GM23338 (cell line): ENCODE results near the gene SLC51B. TPM values are rescaled to one million over a fixed set of nuclear protein-coding genes. Genes with fewer than 3 reads are reported as not detected.

Source experiments
- ATAC-seq: fragments of 200-7000 bp; cut with Tn5 transposase; 3 replicates; pipeline ENCODE4 v1.9.1; 2020
- DNase-seq: peaks from one replicate; pipeline ENCODE4 v3.0.0-alpha.2; 2015; ENCODE audit warnings: low spot score
- H2AFZ ChIP-seq: fragments of 200-600 bp; sonication (generic); 2 replicates; pipeline ENCODE4 v1.8.0; 2016; ENCODE audit warnings: antibody characterized with exemption, mild to moderate bottlenecking, moderate library complexity
- H3F3A ChIP-seq: fragments of 200-600 bp; sonication (generic); replicated peaks from 2 replicates; pipeline ENCODE4 v1.8.0; 2017; ENCODE audit warnings: antibody characterized with exemption, mixed run types, low read depth
- H3K27ac ChIP-seq: fragments of 200-600 bp; sonication (generic); 2 replicates; pipeline ENCODE4 v1.6.1; 2016; ENCODE audit warnings: low read depth
- H3K27me3 ChIP-seq: fragments of 200-600 bp; sonication (generic); 2 replicates; pipeline ENCODE4 v1.8.0; 2016; ENCODE audit warnings: mild to moderate bottlenecking, mixed run types, moderate library complexity; ENCODE audit not compliant: insufficient read depth
- H3K36me3 ChIP-seq: fragments of 200-600 bp; sonication (generic); 2 replicates; pipeline ENCODE4 v1.8.0; 2016; ENCODE audit warnings: mild to moderate bottlenecking; ENCODE audit not compliant: insufficient read depth
- H3K4me1 ChIP-seq: fragments of 200-600 bp; sonication (generic); 2 replicates; pipeline ENCODE4 v1.8.0; 2016; ENCODE audit warnings: mild to moderate bottlenecking, moderate library complexity; ENCODE audit not compliant: insufficient read depth
- H3K4me2 ChIP-seq: fragments of 200-600 bp; sonication (generic); 2 replicates; pipeline ENCODE4 v1.7.1; 2017; ENCODE audit warnings: mixed run types
- H3K4me3 ChIP-seq: fragments of 200-600 bp; sonication (generic); 2 replicates; pipeline ENCODE4 v1.6.1; 2016; ENCODE audit warnings: mixed run types
- H3K79me2 ChIP-seq: fragments of 200-600 bp; sonication (generic); replicated peaks from 2 replicates; pipeline ENCODE4 v1.8.0; 2017; ENCODE audit warnings: mild to moderate bottlenecking; ENCODE audit not compliant: insufficient read depth
- H3K9me2 ChIP-seq: fragments of 200-600 bp; sonication (generic); 2 replicates; pipeline ENCODE4 v1.8.0; 2017; ENCODE audit not compliant: insufficient read depth
- H4K20me1 ChIP-seq: fragments of 200-600 bp; sonication (generic); replicated peaks from 2 replicates; pipeline ENCODE4 v1.8.0; 2017; ENCODE audit warnings: mild to moderate bottlenecking; ENCODE audit not compliant: insufficient read depth
- H3K27ac Mint-ChIP-seq: 2 replicates; pipeline ENCODE4 v1.8.0; 2020; ENCODE audit warnings: inconsistent platforms, mild to moderate bottlenecking, moderate library complexity, mixed read lengths
- H3K27me3 Mint-ChIP-seq: 3 replicates; pipeline ENCODE4 v1.8.0; 2022; ENCODE audit warnings: low read depth, mild to moderate bottlenecking, moderate library complexity, mixed read lengths, inconsistent platforms; ENCODE audit not compliant: insufficient read depth, poor library complexity
- H3K36me3 Mint-ChIP-seq: 3 replicates; pipeline ENCODE4 v1.8.0; 2021; ENCODE audit warnings: low read depth, mild to moderate bottlenecking, inconsistent platforms, moderate library complexity, mixed read lengths
- H3K4me1 Mint-ChIP-seq: 3 replicates; pipeline ENCODE4 v1.8.0; 2020; ENCODE audit warnings: mild to moderate bottlenecking, inconsistent platforms, mixed read lengths
- H3K4me3 Mint-ChIP-seq: 3 replicates; pipeline ENCODE4 v1.8.0; 2021; ENCODE audit warnings: moderate library complexity, mild to moderate bottlenecking, inconsistent platforms, mixed read lengths
- H3K9me3 Mint-ChIP-seq: 3 replicates; pipeline ENCODE4 v1.8.0; 2020; ENCODE audit warnings: moderate library complexity, mild to moderate bottlenecking, inconsistent platforms, mixed read lengths
- CTCF ChIP-seq, 2 experiments: fragments of 200-600 bp in 1 of 2; sonication (generic) in 1 of 2; conservative IDR thresholded peaks; 2 replicates each; pipeline versions ENCODE4 v1.5.1 to v1.6.1; 2016 to 2017; ENCODE audit warnings: antibody characterized with exemption in 2 of 2, low read depth in 2 of 2, mild to moderate bottlenecking in 2 of 2, moderate library complexity in 1 of 2
- EZH2phosphoT487 ChIP-seq: fragments of 200-600 bp; sonication (generic); IDR thresholded peaks from one replicate; pipeline ENCODE4 v1.8.1; 2018; ENCODE audit warnings: antibody characterized with exemption; ENCODE audit not compliant: unreplicated experiment
- ZNF114 ChIP-seq: fragments of 250-450 bp; sonication (Bioruptor Pico); IDR thresholded peaks from 2 replicates; pipeline ENCODE4 v1.5.0; 2020; ENCODE audit warnings: mild to moderate bottlenecking, moderate library complexity
- ZNF331 ChIP-seq: fragments of 250-450 bp; sonication (Bioruptor Pico); IDR thresholded peaks from 2 replicates; pipeline ENCODE4 v1.5.0; 2020; ENCODE audit warnings: low read depth, mild to moderate bottlenecking, moderate library complexity
- ZNF462 ChIP-seq: fragments of 250-450 bp; sonication (Bioruptor Pico); IDR thresholded peaks from 2 replicates; pipeline ENCODE4 v1.5.0; 2020; ENCODE audit warnings: mild to moderate bottlenecking, moderate library complexity
- polyA plus RNA-seq: library from polyadenylated mRNA; unstranded; fragments of >200 nt; fragmentation: Nextera tagmentation; extraction: Ambion mirVana; gene quantifications from 2 replicates; pipeline ENCODE4 v1.2.1, GENCODE V29; 2016
- total RNA-seq: library from RNA; depleted of rRNA; stranded (reverse); fragments of >200 nt; shearing (Covaris generic); gene quantifications from 2 replicates; pipeline ENCODE4 v1.2.3, GENCODE V29; 2014

Gene SLC51B
- total and polyA plus RNA-seq, 2 experiments from 2014 or later = not detected

GRCh38 chr15:65020419-65020818 lies 24.8 kb upstream of the SLC51B start (continued):
- no peak for TF ChIP-seq ZNF462 (CRISPR knock-in tag)
- TF ChIP-seq ZNF114 (CRISPR knock-in tag) = no peak
- no peak for TF ChIP-seq ZNF331 (CRISPR knock-in tag)
- no peak for TF ChIP-seq EZH2phosphoT487

GRCh38 chr15:65021488-65021887 lies 23.7 kb upstream of the SLC51B start:
- Histone ChIP-seq H3K4me1 (no peaks in the 10 kb centered on the region), H3K27ac (no peak overlapping the region), H3K36me3 (0 out of 2 replicates have a peak, but pooled peaks cover 6% of the 10 kb centered on the region), H3K27me3 (no peaks in the 10 kb centered on the region), H3K9me2 (no peaks in the 10 kb centered on the region), H3K79me2 (no peaks in the 10 kb centered on the region), H3K4me2 (no peak overlapping the region), H3K4me3 (no peak overlapping the region), H3F3A (no peaks in the 10 kb centered on the region), H2AFZ (no peak overlapping the region), H4K20me1 (peaks cover 3% of the 10 kb centered on the region; the same call in 1 of the 2 replicates)
- no peak for DNase-seq
- H3K36me3 Mint-ChIP-seq = peaks cover 27% of the 10 kb centered on the region
- no peaks in the 10 kb centered on the region for H3K27me3 Mint-ChIP-seq
- H3K4me3 Mint-ChIP-seq = no peak overlapping the region
- H3K4me1 Mint-ChIP-seq = no peaks in the 10 kb centered on the region
- no peaks in the 10 kb centered on the region for H3K9me3 Mint-ChIP-seq
- ATAC-seq = no peak
- no peak overlapping the region for H3K27ac Mint-ChIP-seq
- TF ChIP-seq CTCF (conservative IDR thresholded peaks at IDR 0.05; ENCODE audit: low read depth in 2 of 2) (no peak), ZNF331 (CRISPR knock-in tag) (no peak), ZNF462 (CRISPR knock-in tag) (no peak), EZH2phosphoT487 (no peak)
